HepG2 (cell line): ENCODE results near the gene ZKSCAN2. TPM values are rescaled to one million over a fixed set of nuclear protein-coding genes. Genes with fewer than 3 reads are reported as not detected.

Experiments used
- AGO2 ChIP-seq: fragments of 200-400 bp; formaldehyde crosslinking; optimal IDR thresholded peaks from 2 replicates; pipeline ENCODE3; 2017; ENCODE audit warnings: mild to moderate bottlenecking, low read depth, low read length, moderate library complexity
- CERS6 ChIP-seq: sonication (generic); formaldehyde crosslinking; IDR thresholded peaks from 2 replicates; pipeline ENCODE4 v1.5.0; 2020; ENCODE audit warnings: missing genetic modification reagents
- GLI4 ChIP-seq: sonication (generic); formaldehyde crosslinking; IDR thresholded peaks from 2 replicates; pipeline ENCODE4 v1.5.1; 2020; ENCODE audit warnings: missing genetic modification reagents, mild to moderate bottlenecking, moderate library complexity, borderline replicate concordance
- JUND ChIP-seq: sonication (generic); formaldehyde crosslinking; IDR thresholded peaks from 2 replicates; pipeline ENCODE4 v1.8.0; 2022; ENCODE audit warnings: mild to moderate bottlenecking, missing genetic modification reagents
- MYNN ChIP-seq: sonication (generic); formaldehyde crosslinking; IDR thresholded peaks from 2 replicates; pipeline ENCODE4 v1.4.0; 2020; ENCODE audit warnings: mild to moderate bottlenecking, low read depth, missing genetic modification reagents
- NFE2L2 ChIP-seq: fragments of 150-350 bp; IDR thresholded peaks from 2 replicates; pipeline ENCODE4 v1.6.1; 2014; ENCODE audit warnings: low read length
- NFRKB ChIP-seq: fragments of 450-650 bp; IDR thresholded peaks from 2 replicates; pipeline ENCODE4 v1.6.1; 2017
- PAF1 ChIP-seq: IDR thresholded peaks from 2 replicates; pipeline ENCODE4 v1.6.1; 2016; ENCODE audit warnings: missing genetic modification reagents, missing compliant biosample characterization
- RFX5 ChIP-seq: IDR thresholded peaks from 2 replicates; pipeline ENCODE4 v1.6.1; 2011; ENCODE audit warnings: low read depth, low read length, improper control_type of control experiment
- SNAPC5 ChIP-seq: sonication (generic); formaldehyde crosslinking; IDR thresholded peaks from 2 replicates; pipeline ENCODE4 v1.8.1; 2023; ENCODE audit warnings: mild to moderate bottlenecking, missing genetic modification reagents, borderline replicate concordance
- TERF1 ChIP-seq: sonication (generic); formaldehyde crosslinking; IDR thresholded peaks from 2 replicates; pipeline ENCODE4 v1.8.0; 2022; ENCODE audit warnings: mild to moderate bottlenecking, missing genetic modification reagents, moderate library complexity
- ZBED4 ChIP-seq: sonication (generic); formaldehyde crosslinking; IDR thresholded peaks from 2 replicates; pipeline ENCODE4 v1.4.0; 2020; ENCODE audit warnings: missing genetic modification reagents, borderline replicate concordance
- ZFP36L1 ChIP-seq: sonication (generic); formaldehyde crosslinking; IDR thresholded peaks from 2 replicates; pipeline ENCODE4 v1.8.0; 2022; ENCODE audit warnings: mild to moderate bottlenecking, missing genetic modification reagents, moderate library complexity
- ZNF20 ChIP-seq: sonication (generic); formaldehyde crosslinking; IDR thresholded peaks from 2 replicates; pipeline ENCODE4 v1.4.0; 2020; ENCODE audit warnings: mild to moderate bottlenecking, moderate library complexity, missing genetic modification reagents
- ZNF264 ChIP-seq: sonication (generic); formaldehyde crosslinking; IDR thresholded peaks from 2 replicates; pipeline ENCODE4 v1.4.0; 2020; ENCODE audit warnings: missing genetic modification reagents
- ZNF292 ChIP-seq: sonication (generic); formaldehyde crosslinking; IDR thresholded peaks from 2 replicates; pipeline ENCODE4 v1.8.1; 2022; ENCODE audit warnings: mild to moderate bottlenecking, low read depth, missing genetic modification reagents, borderline replicate concordance
- ZNF335 ChIP-seq: sonication (generic); formaldehyde crosslinking; IDR thresholded peaks from 2 replicates; pipeline ENCODE4 v1.4.0; 2020; ENCODE audit warnings: missing genetic modification reagents
- ZNF644 ChIP-seq: IDR thresholded peaks from 2 replicates; pipeline ENCODE4 v1.6.1; 2016; ENCODE audit warnings: low read depth
- ZNF652 ChIP-seq: IDR thresholded peaks from 2 replicates; pipeline ENCODE4 v1.6.1; 2016; ENCODE audit warnings: low read depth, borderline replicate concordance
- ZSCAN31 ChIP-seq: sonication (generic); formaldehyde crosslinking; IDR thresholded peaks from 2 replicates; pipeline ENCODE4 v1.5.0; 2020; ENCODE audit warnings: low read depth, mild to moderate bottlenecking, missing genetic modification reagents
- polyA plus RNA-seq, 8 experiments: library from polyadenylated mRNA; depleted of rRNA in 3 of 8; stranded (reverse) in 7 of 8; unstranded in 1 of 8; fragments of >200 nt; fragmentation: Illumina TruSeq in 4 of 8; extraction: Trizol in 4 of 8; gene quantifications; 2 replicates each; pipeline versions ENCODE4 v1.2.1 to v1.2.3, GENCODE V29; 2011 to 2016; ENCODE audit warnings: low read depth in 4 of 8, missing spikeins in 1 of 8, mixed read lengths in 1 of 8; ENCODE audit not compliant: insufficient read depth in 1 of 8
- total RNA-seq, 5 experiments: library from RNA; depleted of rRNA; stranded (reverse); fragments of >200 nt; fragmentation: Illumina TruSeq; extraction: Trizol; gene quantifications; 2 replicates each; pipeline ENCODE4 v1.2.3, GENCODE V29; 2016; ENCODE audit warnings: low read depth in 1 of 5

The ZKSCAN2 gene
- total and polyA plus RNA-seq, 2 of the 13 experiments (the other 11 are each of a cell fraction or from before 2014, with no cell fraction given) = 4.2 to 11.1 TPM

GRCh38 chr16:25257470-25257955 lies at the start of gene ZKSCAN2 (continued):
- peak; percentile 12; the same call in 1 of the 2 replicates for TF ChIP-seq SNAPC5 (CRISPR knock-in tag)
- no peak for TF ChIP-seq GLI4 (CRISPR knock-in tag)
- no peak for TF ChIP-seq NFRKB
- no peak for TF ChIP-seq ZNF652 (CRISPR knock-in tag)
- TF ChIP-seq AGO2 = peak; percentile 30
- no peak for TF ChIP-seq PAF1 (CRISPR knock-in tag)
- TF ChIP-seq NFE2L2 = no peak
- TF ChIP-seq ZFP36L1 = peak; percentile 14; the same call in 1 of the 2 replicates
- TF ChIP-seq ZNF20 (CRISPR knock-in tag) = no peak
- TF ChIP-seq CERS6 (CRISPR knock-in tag) = peak; percentile 62; the same call in 1 of the 2 replicates
- 0 out of 2 replicates have a peak, but pooled peaks have one; percentile 12 for TF ChIP-seq ZNF335 (CRISPR knock-in tag)
- TF ChIP-seq RFX5 = peak; percentile 57; the same call in 1 of the 2 replicates
- TF ChIP-seq ZNF292 (CRISPR knock-in tag) = no peak
- TF ChIP-seq TERF1 (CRISPR knock-in tag) = 0 out of 2 replicates have a peak, but pooled peaks have one; percentile 87
- TF ChIP-seq ZSCAN31 (CRISPR knock-in tag) = peak; percentile 75
- 0 out of 2 replicates have a peak, but pooled peaks have one; percentile 86 for TF ChIP-seq MYNN (CRISPR knock-in tag)
- TF ChIP-seq ZNF264 (CRISPR knock-in tag) = peak; percentile 65; the same call in 1 of the 2 replicates
- TF ChIP-seq JUND (CRISPR knock-in tag) = 0 out of 2 replicates have a peak, but pooled peaks have one; percentile 19
- no peak for TF ChIP-seq ZNF644 (CRISPR knock-in tag)
- TF ChIP-seq ZBED4 (CRISPR knock-in tag) = peak; percentile 98
